H9 (cell line): ENCODE data around the gene RC3H2. TPM values are rescaled to one million over a fixed set of nuclear protein-coding genes. Genes with fewer than 3 reads are reported as not detected.

Experiments used
- DNase-seq: peaks from one replicate; pipeline ENCODE4 v3.0.0-alpha.2; 2017
- H2AFZ ChIP-seq: one replicate; pipeline ENCODE4 v1.6.1; 2013; ENCODE audit warnings: mild to moderate bottlenecking, low read length, control low read depth, moderate library complexity
- H2AK5ac ChIP-seq: 2 replicates; pipeline ENCODE4 v1.6.1; 2013; ENCODE audit warnings: low read length, control low read depth, mixed read lengths; ENCODE audit not compliant: insufficient read length
- H2BK120ac ChIP-seq: one replicate; pipeline ENCODE4 v1.6.1; 2013; ENCODE audit warnings: low read depth, mild to moderate bottlenecking, low read length, control low read depth, inconsistent platforms; ENCODE audit not compliant: poor library complexity, severe bottlenecking
- H2BK12ac ChIP-seq: 2 replicates; pipeline ENCODE4 v1.6.1; 2013; ENCODE audit warnings: low read length, control low read depth, mixed read lengths, low read depth; ENCODE audit not compliant: insufficient read length
- H2BK15ac ChIP-seq: 2 replicates; pipeline ENCODE4 v1.6.1; 2013; ENCODE audit warnings: low read depth, low read length, control low read depth
- H2BK20ac ChIP-seq: one replicate; pipeline ENCODE4 v1.6.1; 2013; ENCODE audit warnings: low read depth, mild to moderate bottlenecking, low read length, control low read depth, inconsistent platforms; ENCODE audit not compliant: poor library complexity, severe bottlenecking
- H2BK5ac ChIP-seq: 2 replicates; pipeline ENCODE4 v1.6.1; 2013; ENCODE audit warnings: low read length, control low read depth, mixed read lengths; ENCODE audit not compliant: insufficient read length
- H3K14ac ChIP-seq: 2 replicates; pipeline ENCODE4 v1.6.1; 2013; ENCODE audit warnings: low read length, control low read depth; ENCODE audit not compliant: insufficient read depth
- H3K18ac ChIP-seq: 2 replicates; pipeline ENCODE4 v1.6.1; 2013; ENCODE audit warnings: low read depth, mild to moderate bottlenecking, mixed read lengths, low read length, control low read depth; ENCODE audit not compliant: insufficient read length
- H3K23ac ChIP-seq: 2 replicates; pipeline ENCODE4 v1.6.1; 2013; ENCODE audit warnings: low read length, control low read depth, mixed read lengths, low read depth; ENCODE audit not compliant: insufficient read length
- H3K23me2 ChIP-seq: 2 replicates; pipeline ENCODE4 v1.6.1; 2013; ENCODE audit warnings: low read depth, mild to moderate bottlenecking, mixed read lengths, low read length, control low read depth; ENCODE audit not compliant: insufficient read length, poor library complexity, severe bottlenecking
- H3K27ac ChIP-seq: 2 replicates; pipeline ENCODE4 v1.5.1; 2013; ENCODE audit warnings: low read length, control low read depth, mixed read lengths, low read depth; ENCODE audit not compliant: insufficient read length
- H3K27me3 ChIP-seq: 2 replicates; pipeline ENCODE4 v1.6.1; 2013; ENCODE audit warnings: low read length, control low read depth, inconsistent platforms; ENCODE audit not compliant: insufficient read depth
- H3K4ac ChIP-seq: 2 replicates; pipeline ENCODE4 v1.6.1; 2013; ENCODE audit warnings: low read depth, mild to moderate bottlenecking, control low read depth, inconsistent platforms, low read length, moderate library complexity
- H3K4me1 ChIP-seq: 2 replicates; pipeline ENCODE4 v1.6.1; 2013; ENCODE audit warnings: low read length, control low read depth, inconsistent platforms; ENCODE audit not compliant: insufficient read depth
- H3K4me2 ChIP-seq: 2 replicates; pipeline ENCODE4 v1.6.1; 2013; ENCODE audit warnings: low read length, control low read depth, mixed read lengths; ENCODE audit not compliant: insufficient read length, insufficient read depth
- H3K56ac ChIP-seq: 2 replicates; pipeline ENCODE4 v1.6.1; 2013; ENCODE audit warnings: low read depth, mild to moderate bottlenecking, mixed read lengths, low read length, control low read depth; ENCODE audit not compliant: insufficient read length
- H3K79me1 ChIP-seq: 2 replicates; pipeline ENCODE4 v1.6.1; 2013; ENCODE audit warnings: low read depth, mild to moderate bottlenecking, moderate library complexity, low read length, control low read depth, inconsistent platforms; ENCODE audit not compliant: insufficient read depth, poor library complexity, severe bottlenecking
- H3K79me2 ChIP-seq: 2 replicates; pipeline ENCODE4 v1.6.1; 2013; ENCODE audit warnings: low read length, control low read depth, inconsistent platforms; ENCODE audit not compliant: insufficient read depth
- H3K9ac ChIP-seq: 2 replicates; pipeline ENCODE4 v1.6.1; 2013; ENCODE audit warnings: low read length, control low read depth, mixed read lengths; ENCODE audit not compliant: insufficient read length; ENCODE audit errors: extremely low read depth
- H3K9me3 ChIP-seq: one replicate; pipeline ENCODE4 v1.6.1; 2013; ENCODE audit warnings: low read depth, low read length, inconsistent platforms; ENCODE audit not compliant: control insufficient read depth
- H3T11ph ChIP-seq: one replicate; pipeline ENCODE4 v1.6.1; 2013; ENCODE audit warnings: mild to moderate bottlenecking, low read length, control low read depth, inconsistent platforms
- H4K20me1 ChIP-seq: one replicate; pipeline ENCODE4 v1.6.1; 2013; ENCODE audit not compliant: control insufficient read depth, insufficient read length, insufficient read depth
- H4K5ac ChIP-seq: 2 replicates; pipeline ENCODE4 v1.6.1; 2013; ENCODE audit warnings: low read depth, mild to moderate bottlenecking, mixed read lengths, low read length, control low read depth; ENCODE audit not compliant: insufficient read length
- H4K8ac ChIP-seq: replicated peaks from 2 replicates; pipeline ENCODE4 v1.6.1; 2013; ENCODE audit warnings: low read length, control low read depth, mixed read lengths, low read depth; ENCODE audit not compliant: insufficient read length
- H4K91ac ChIP-seq: 2 replicates; pipeline ENCODE4 v1.6.1; 2013; ENCODE audit warnings: low read depth, mild to moderate bottlenecking, moderate library complexity, mixed read lengths, low read length, control low read depth; ENCODE audit not compliant: insufficient read length
- H3K27ac Mint-ChIP-seq, 3 experiments: 2 replicates in 2 of 3; 3 replicates in 1 of 3; pipeline ENCODE4 v1.8.0; 2020 to 2021; ENCODE audit warnings: mixed read lengths in 3 of 3, mild to moderate bottlenecking in 1 of 3, moderate library complexity in 1 of 3
- H3K27me3 Mint-ChIP-seq: 2 replicates; pipeline ENCODE4 v1.8.0; 2021; ENCODE audit warnings: low read depth, mild to moderate bottlenecking, moderate library complexity, mixed read lengths
- H3K36me3 Mint-ChIP-seq, 3 experiments: 2 replicates in 2 of 3; 3 replicates in 1 of 3; pipeline ENCODE4 v1.8.0; 2020 to 2021; ENCODE audit warnings: low read depth in 3 of 3, mixed read lengths in 3 of 3; ENCODE audit not compliant: insufficient read depth in 1 of 3
- H3K4me1 Mint-ChIP-seq, 2 experiments: 2 replicates each; pipeline ENCODE4 v1.8.0; 2020; ENCODE audit warnings: mixed read lengths in 2 of 2
- H3K4me3 Mint-ChIP-seq, 2 experiments: 2 replicates in 1 of 2; 3 replicates in 1 of 2; pipeline ENCODE4 v1.8.0; 2020 to 2021; ENCODE audit warnings: mild to moderate bottlenecking in 2 of 2, mixed read lengths in 2 of 2, moderate library complexity in 1 of 2
- H3K9me3 Mint-ChIP-seq, 2 experiments: 2 replicates in 1 of 2; 3 replicates in 1 of 2; pipeline ENCODE4 v1.8.0; 2020; ENCODE audit warnings: mild to moderate bottlenecking in 2 of 2, mixed read lengths in 2 of 2, moderate library complexity in 1 of 2
- CTCF ChIP-seq: fragments of 200-600 bp; sonication (generic); conservative IDR thresholded peaks from 3 replicates; pipeline ENCODE4 v1.8.0; 2021; ENCODE audit warnings: antibody characterized with exemption, mild to moderate bottlenecking
- WGBS: extraction: QIAGEN DNeasy Blood & Tissue Kit; methylation state at CpG from one replicate; pipeline ENCODE4 v1.1.7; 2013; ENCODE audit warnings: missing lambda C conversion rate, low lambda C conversion rate, mixed read lengths; ENCODE audit not compliant: insufficient read length; ENCODE audit errors: extremely low coverage; 5-methylcytosine and 5-hydroxymethylcytosine counted together
- total RNA-seq: library from RNA; stranded (reverse); gene quantifications from 2 replicates; pipeline ENCODE4 v1.2.1, GENCODE V29; 2021

Gene RC3H2
- total RNA-seq, 1 experiment from 2014 or later = 49.0 TPM

- Histone ChIP-seq H3K56ac (no peak overlapping the region), H4K5ac (no peak overlapping the region), H2BK120ac (no peak overlapping the region), H4K91ac (no peak overlapping the region), H3K18ac (no peak overlapping the region), H3T11ph (no peak overlapping the region), H3K79me1 (no peaks in the 10 kb centered on the region), H3K4me1 (no peaks in the 10 kb centered on the region), H3K4me2 (no peak overlapping the region), H2BK20ac (no peak overlapping the region), H3K9me3 (no peaks in the 10 kb centered on the region), H3K23me2 (no peaks in the 10 kb centered on the region), H3K27me3 (no peaks in the 10 kb centered on the region), H3K14ac (no peak overlapping the region), H3K4ac (no peak overlapping the region), H2BK12ac (no peak overlapping the region), H4K20me1 (no peaks in the 10 kb centered on the region), H2BK5ac (no peak overlapping the region), H3K9ac (no peak overlapping the region), H2BK15ac (no peak overlapping the region), H3K79me2 (no peaks in the 10 kb centered on the region), H3K23ac (no peak overlapping the region), H4K8ac (no peak overlapping the region), H2AFZ (no peak overlapping the region), H3K27ac (no peak overlapping the region), H2AK5ac (no peak overlapping the region)
- no peak overlapping the region for H3K4me3 Mint-ChIP-seq
- no peaks in the 10 kb centered on the region for H3K4me1 Mint-ChIP-seq
- H3K27me3 Mint-ChIP-seq = no peaks in the 10 kb centered on the region
- no peak for TF ChIP-seq CTCF
- WGBS = no CpG with 5 or more reads among the region's 2 CpGs
- H3K27ac Mint-ChIP-seq = no peak overlapping the region
- peaks cover 4 to 13% of the 10 kb centered on the region in 2 experiments; a peak in 4 of 5 replicates for H3K9me3 Mint-ChIP-seq
- no peak for DNase-seq
- peaks cover 33 to 62% (median 55%) of the 10 kb centered on the region in 3 experiments for H3K36me3 Mint-ChIP-seq
These were observed 56.8 kb downstream of the RC3H2 start for GRCh38 chr9:122848256-122848943.
